Tibial nerve (tissue), 4 donors: ENCODE measurements around the gene CFHR1.

ENCODE experiments used
- EP300 ChIP-seq, 2 donors: sonication (generic); formaldehyde crosslinking; IDR thresholded peaks; one replicate each; pipeline ENCODE4 v1.6.1; 2017; ENCODE audit warnings: antibody characterized with exemption in 2 of 2, mild to moderate bottlenecking in 1 of 2
- POLR2A ChIP-seq, 2 donors: fragments of 450-650 bp; IDR thresholded peaks; one replicate each; pipeline ENCODE4 v1.6.1; 2017; ENCODE audit warnings: antibody characterized with exemption in 2 of 2, mild to moderate bottlenecking in 2 of 2, moderate library complexity in 2 of 2
- TF ChIP-seq, protein P1 (sequence below), 5 experiments: fragments of 200-600 bp in 3 of 5; fragments of 450-650 bp in 2 of 5; sonication (generic) in 3 of 5; IDR thresholded peaks; one replicate each; pipeline ENCODE4 v1.5.1; 2016 to 2019; ENCODE audit warnings: antibody characterized with exemption in 5 of 5, mild to moderate bottlenecking in 3 of 5, moderate library complexity in 2 of 5

DNA sequence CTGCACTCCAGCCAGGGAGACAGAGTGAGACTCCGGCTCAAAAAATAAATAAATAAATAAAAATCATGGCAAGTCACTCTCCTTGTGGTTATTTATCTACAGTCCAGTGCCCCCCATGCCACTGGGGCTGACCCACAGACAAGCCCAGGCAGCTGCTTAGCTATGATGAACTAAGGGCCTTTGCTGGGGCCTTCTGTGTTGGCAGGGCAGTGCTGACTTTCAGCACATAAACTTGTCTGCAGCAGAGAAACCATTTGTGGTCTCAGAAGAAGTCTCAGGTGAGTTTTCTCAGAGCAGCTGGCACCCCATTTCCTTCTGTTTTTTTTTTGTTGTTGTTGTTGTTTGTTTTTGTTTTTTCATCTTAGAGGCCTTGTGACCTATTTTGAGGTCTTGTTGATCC lies 47.4 kb downstream of the CFHR1 start:
- TF ChIP-seq, protein P1, sequence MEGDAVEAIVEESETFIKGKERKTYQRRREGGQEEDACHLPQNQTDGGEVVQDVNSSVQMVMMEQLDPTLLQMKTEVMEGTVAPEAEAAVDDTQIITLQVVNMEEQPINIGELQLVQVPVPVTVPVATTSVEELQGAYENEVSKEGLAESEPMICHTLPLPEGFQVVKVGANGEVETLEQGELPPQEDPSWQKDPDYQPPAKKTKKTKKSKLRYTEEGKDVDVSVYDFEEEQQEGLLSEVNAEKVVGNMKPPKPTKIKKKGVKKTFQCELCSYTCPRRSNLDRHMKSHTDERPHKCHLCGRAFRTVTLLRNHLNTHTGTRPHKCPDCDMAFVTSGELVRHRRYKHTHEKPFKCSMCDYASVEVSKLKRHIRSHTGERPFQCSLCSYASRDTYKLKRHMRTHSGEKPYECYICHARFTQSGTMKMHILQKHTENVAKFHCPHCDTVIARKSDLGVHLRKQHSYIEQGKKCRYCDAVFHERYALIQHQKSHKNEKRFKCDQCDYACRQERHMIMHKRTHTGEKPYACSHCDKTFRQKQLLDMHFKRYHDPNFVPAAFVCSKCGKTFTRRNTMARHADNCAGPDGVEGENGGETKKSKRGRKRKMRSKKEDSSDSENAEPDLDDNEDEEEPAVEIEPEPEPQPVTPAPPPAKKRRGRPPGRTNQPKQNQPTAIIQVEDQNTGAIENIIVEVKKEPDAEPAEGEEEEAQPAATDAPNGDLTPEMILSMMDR (IDR thresholded peaks at IDR 0.05), result no peak
- no peak for TF ChIP-seq POLR2A (IDR thresholded peaks at IDR 0.05)
- TF ChIP-seq EP300 (IDR thresholded peaks at IDR 0.05), result no peak
